GM18511 (cell line): Measurements from ENCODE around the gene SP3.

ENCODE experiments used
- ATAC-seq: cut with Tn5 transposase; IDR thresholded peaks from one replicate; pipeline ENCODE4 v1.9.1; 2021; ENCODE audit warnings: mild to moderate bottlenecking, moderate library complexity; ENCODE audit not compliant: unreplicated experiment

The SP3 gene

GRCh38 chr2:173860082-173860481 is 105.1 kb downstream of the SP3 start:
- no peak for ATAC-seq

DNA sequence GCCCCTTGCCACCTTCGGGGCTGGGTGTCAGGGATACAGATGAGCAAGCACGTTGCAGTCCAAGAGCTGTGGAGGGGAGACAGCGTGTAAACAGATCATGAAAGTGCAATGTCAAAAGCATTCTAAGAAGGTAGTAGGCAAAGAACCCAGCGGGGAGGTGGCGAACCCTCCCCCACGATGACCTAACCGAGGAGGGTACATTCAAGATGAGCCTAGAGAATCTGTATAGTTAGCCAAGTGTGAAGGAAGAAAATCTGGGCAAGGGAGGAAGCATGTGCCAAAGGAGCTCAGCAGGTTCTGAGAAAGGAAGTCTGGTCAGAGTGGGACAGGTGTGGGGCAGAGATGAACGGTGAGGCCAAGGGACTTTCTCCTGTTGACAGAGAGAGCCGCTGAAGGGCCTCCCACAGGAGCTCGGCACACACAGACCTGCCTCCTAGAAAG is 106.9 kb downstream of the SP3 start:
- ATAC-seq = peak; percentile 89
